Endodermal cell (in vitro differentiated cells): ENCODE results near the gene CD36. TPM values are rescaled to one million over a fixed set of nuclear protein-coding genes. Genes with fewer than 3 reads are reported as not detected.
A peak's percentile ranks its signal among the peaks of the same experiment; 100 is the strongest.

Experiments
- DNase-seq: peaks from one replicate; pipeline ENCODE4 v3.0.0-alpha.2; 2017
- H3K27ac ChIP-seq: 2 replicates; pipeline ENCODE4 v1.5.1; 2013; ENCODE audit warnings: mild to moderate bottlenecking, low read depth, low read length, moderate library complexity
- H3K27me3 ChIP-seq: 2 replicates; pipeline ENCODE4 v1.6.1; 2013; ENCODE audit warnings: mild to moderate bottlenecking, low read length, moderate library complexity; ENCODE audit not compliant: insufficient read depth, control insufficient read depth, poor library complexity, severe bottlenecking
- H3K36me3 ChIP-seq: 2 replicates; pipeline ENCODE4 v1.7.0; 2013; ENCODE audit warnings: mild to moderate bottlenecking, low read length, moderate library complexity; ENCODE audit not compliant: control insufficient read depth, insufficient read depth
- H3K4me1 ChIP-seq: one replicate; pipeline ENCODE4 v1.7.0; 2013; ENCODE audit warnings: low read length; ENCODE audit not compliant: control insufficient read depth, insufficient read depth
- H3K4me3 ChIP-seq: 2 replicates; pipeline ENCODE4 v1.5.1; 2013; ENCODE audit warnings: mild to moderate bottlenecking, low read length, moderate library complexity
- H3K9ac ChIP-seq: 2 replicates; pipeline ENCODE4 v1.6.1; 2013; ENCODE audit warnings: mild to moderate bottlenecking, low read length, moderate library complexity; ENCODE audit not compliant: poor library complexity, severe bottlenecking; ENCODE audit errors: extremely low read depth
- H3K9me3 ChIP-seq: 2 replicates; pipeline ENCODE4 v1.6.1; 2013; ENCODE audit warnings: mild to moderate bottlenecking, low read length, moderate library complexity; ENCODE audit not compliant: control insufficient read depth
- H3K27ac Mint-ChIP-seq: 2 replicates; pipeline ENCODE4 v1.8.0; 2020; ENCODE audit warnings: mixed read lengths
- H3K27me3 Mint-ChIP-seq: 2 replicates; pipeline ENCODE4 v1.8.0; 2021; ENCODE audit warnings: mild to moderate bottlenecking, mixed read lengths; ENCODE audit not compliant: insufficient read depth
- H3K36me3 Mint-ChIP-seq: 2 replicates; pipeline ENCODE4 v1.8.0; 2020; ENCODE audit warnings: low read depth, mixed read lengths
- H3K4me1 Mint-ChIP-seq: 2 replicates; pipeline ENCODE4 v1.8.0; 2020; ENCODE audit warnings: mixed read lengths
- H3K4me3 Mint-ChIP-seq: 2 replicates; pipeline ENCODE4 v1.8.0; 2020; ENCODE audit warnings: mild to moderate bottlenecking, moderate library complexity, mixed read lengths
- H3K9me3 Mint-ChIP-seq: 2 replicates; pipeline ENCODE4 v1.8.0; 2020; ENCODE audit warnings: mild to moderate bottlenecking, mixed read lengths
- CTCF ChIP-seq: fragments of 200-600 bp; sonication (generic); conservative IDR thresholded peaks from 2 replicates; pipeline ENCODE4 v1.5.0; 2021; ENCODE audit warnings: antibody characterized with exemption, mild to moderate bottlenecking
- WGBS, 2 experiments: methylation state at CpG; one replicate each; pipeline versions ENCODE4 v1.1.5 to v1.1.7; 2013; ENCODE audit warnings: missing lambda C conversion rate in 2 of 2, mixed read lengths in 1 of 2; ENCODE audit not compliant: insufficient coverage in 1 of 2, insufficient read length in 1 of 2; 5-methylcytosine and 5-hydroxymethylcytosine counted together
- total RNA-seq, 2 donors: library from RNA; stranded (reverse); fragmentation: NEBNext Ultra II Directional in 1 of 2; extraction: Animal tissue kit (Norgen Biotek cat#: 25700) in 1 of 2; gene quantifications; 2 replicates in 1 of 2; 3 replicates in 1 of 2; pipeline ENCODE4 v1.2.1, GENCODE V29; 2021

CD36 gene
- total RNA-seq, 2 donors from 2014 or later = 0.18 to 0.29 TPM

GRCh38 chr7:80609751-80610150 is 28.7 kb upstream of the CD36 start:
- no peak overlapping the region for H3K4me3 Mint-ChIP-seq
- 45 to 83% methylated on average over 1 of the region's 1 CpG for WGBS, 2 experiments
- H3K36me3 Mint-ChIP-seq = no peaks in the 10 kb centered on the region
- Histone ChIP-seq H3K36me3 (no peaks in the 10 kb centered on the region), H3K9me3 (no peaks in the 10 kb centered on the region), H3K27ac (no peak overlapping the region), H3K27me3 (no peaks in the 10 kb centered on the region), H3K9ac (no peak overlapping the region), H3K4me1 (peaks cover 4% of the 10 kb centered on the region), H3K4me3 (peak overlapping the region; percentile 3)
- peaks cover 17% of the 10 kb centered on the region for H3K4me1 Mint-ChIP-seq
- no peaks in the 10 kb centered on the region for H3K9me3 Mint-ChIP-seq
- no peak overlapping the region for H3K27ac Mint-ChIP-seq
- DNase-seq = peak; percentile 55
- H3K27me3 Mint-ChIP-seq = no peaks in the 10 kb centered on the region
- TF ChIP-seq CTCF = no peak

GRCh38 chr7:80611353-80611752 is 27.1 kb upstream of the CD36 start:
- Histone ChIP-seq H3K27me3 (no peaks in the 10 kb centered on the region), H3K4me3 (no peak overlapping the region), H3K27ac (no peak overlapping the region), H3K9me3 (no peaks in the 10 kb centered on the region), H3K4me1 (peaks cover 4% of the 10 kb centered on the region), H3K9ac (no peak overlapping the region), H3K36me3 (no peaks in the 10 kb centered on the region)
- peak overlapping the region; percentile 22 for H3K27ac Mint-ChIP-seq
- H3K4me1 Mint-ChIP-seq = peaks cover 17% of the 10 kb centered on the region
- no peaks in the 10 kb centered on the region for H3K9me3 Mint-ChIP-seq
- H3K36me3 Mint-ChIP-seq = no peaks in the 10 kb centered on the region
- no peak overlapping the region for H3K4me3 Mint-ChIP-seq
- DNase-seq = no peak
- no peak for TF ChIP-seq CTCF
- no peaks in the 10 kb centered on the region for H3K27me3 Mint-ChIP-seq
- WGBS, 2 experiments = 93 to 100% methylated on average over 2 to 3 of the region's 3 CpGs

GRCh38 chr7:80611779-80612178 is 26.7 kb upstream of the CD36 start:
- peaks cover 17% of the 10 kb centered on the region for H3K4me1 Mint-ChIP-seq
- WGBS, 2 experiments = 85% methylated on average over 2 of the region's 2 CpGs; no CpG with 5 or more reads in 1 of the 2 experiments
- H3K9ac ChIP-seq = no peak overlapping the region

More at GRCh38 chr7:80611779-80612178, 26.7 kb upstream of the CD36 start:
- Mint-ChIP-seq H3K36me3 (no peaks in the 10 kb centered on the region), H3K27ac (peak overlapping the region; percentile 22), H3K27me3 (no peaks in the 10 kb centered on the region), H3K4me3 (no peak overlapping the region), H3K9me3 (no peaks in the 10 kb centered on the region)
- no peak overlapping the region for H3K4me3 ChIP-seq
- no peak for DNase-seq
- no peak overlapping the region for H3K27ac ChIP-seq
- H3K27me3 ChIP-seq = no peaks in the 10 kb centered on the region
- no peaks in the 10 kb centered on the region for H3K9me3 ChIP-seq
- H3K36me3 ChIP-seq = no peaks in the 10 kb centered on the region
- TF ChIP-seq CTCF = no peak
- peaks cover 4% of the 10 kb centered on the region for H3K4me1 ChIP-seq
